ENCODE measurements around the gene SMAD7.

GRCh38 chr18:48875314-48875941 lies 75.3 kb downstream of the SMAD7 start:
- TF ChIP-seq EZH2 (IDR thresholded peaks at IDR 0.05; ENCODE audit: insufficient read depth, poor library complexity, severe bottlenecking), result no peak
- TF ChIP-seq EZH2phosphoT487 (IDR thresholded peaks at IDR 0.05; ENCODE audit: insufficient read depth, low read depth), result no peak

All from GM23248 (cell line).